Retinal pigment epithelial cell (primary cell): Measurements from ENCODE around the gene ESF1.

Experiments used
- DNase-seq: peaks from one replicate; pipeline ENCODE4 v3.0.0-alpha.2; 2010; ENCODE audit warnings: low read depth
- H3K4me3 ChIP-seq: 2 replicates; pipeline ENCODE4 v1.5.1; 2011; ENCODE audit warnings: mild to moderate bottlenecking, low read length, control low read depth, moderate library complexity
- TF ChIP-seq, protein P1 (sequence below): conservative IDR thresholded peaks from 2 replicates; pipeline ENCODE4 v1.5.1; 2011; ENCODE audit warnings: low read depth, low read length, control low read depth, inconsistent platforms

ESF1 gene

DNA sequence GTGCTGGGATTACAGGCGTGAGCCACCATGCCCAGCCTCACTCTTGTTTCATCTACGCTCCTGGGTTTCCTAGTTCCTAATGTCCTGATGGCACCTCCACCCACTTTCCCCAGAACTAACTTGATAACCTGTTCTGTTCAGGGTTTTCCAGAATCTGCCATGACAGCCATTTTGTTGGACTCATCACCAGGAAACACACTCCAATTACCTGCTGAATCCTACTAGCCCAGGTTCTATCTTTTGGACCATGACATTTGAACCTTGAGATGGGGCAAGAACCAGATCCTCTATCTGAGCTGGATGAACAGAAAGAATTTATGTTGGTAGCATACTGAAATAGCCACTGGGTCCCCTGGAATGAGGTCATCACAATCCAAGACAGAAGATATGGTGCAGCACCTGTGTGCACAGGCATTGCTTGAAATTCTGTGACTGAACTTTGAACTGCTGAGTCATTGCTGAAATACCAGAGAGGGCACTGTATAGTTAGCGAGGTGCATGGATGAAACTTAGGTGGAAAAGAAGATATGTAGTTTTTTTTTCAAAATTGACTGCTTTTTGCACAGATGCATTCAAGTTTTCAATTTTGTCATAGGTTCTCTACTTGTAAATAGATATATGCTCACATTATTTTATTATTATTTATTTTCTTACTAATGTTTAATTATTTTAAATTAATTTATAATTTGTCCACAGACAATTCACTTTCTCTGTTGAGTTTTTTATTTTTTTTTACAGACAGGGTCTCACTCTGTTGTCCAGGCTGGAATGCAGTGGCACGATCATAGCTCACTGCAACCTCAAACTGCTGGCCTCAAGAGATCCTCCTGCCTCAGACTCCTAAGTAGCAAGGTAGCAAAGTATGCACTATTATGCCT is 103.2 kb downstream of the ESF1 start:
- H3K4me3 ChIP-seq: no peak overlapping the region
- TF ChIP-seq, protein P1, sequence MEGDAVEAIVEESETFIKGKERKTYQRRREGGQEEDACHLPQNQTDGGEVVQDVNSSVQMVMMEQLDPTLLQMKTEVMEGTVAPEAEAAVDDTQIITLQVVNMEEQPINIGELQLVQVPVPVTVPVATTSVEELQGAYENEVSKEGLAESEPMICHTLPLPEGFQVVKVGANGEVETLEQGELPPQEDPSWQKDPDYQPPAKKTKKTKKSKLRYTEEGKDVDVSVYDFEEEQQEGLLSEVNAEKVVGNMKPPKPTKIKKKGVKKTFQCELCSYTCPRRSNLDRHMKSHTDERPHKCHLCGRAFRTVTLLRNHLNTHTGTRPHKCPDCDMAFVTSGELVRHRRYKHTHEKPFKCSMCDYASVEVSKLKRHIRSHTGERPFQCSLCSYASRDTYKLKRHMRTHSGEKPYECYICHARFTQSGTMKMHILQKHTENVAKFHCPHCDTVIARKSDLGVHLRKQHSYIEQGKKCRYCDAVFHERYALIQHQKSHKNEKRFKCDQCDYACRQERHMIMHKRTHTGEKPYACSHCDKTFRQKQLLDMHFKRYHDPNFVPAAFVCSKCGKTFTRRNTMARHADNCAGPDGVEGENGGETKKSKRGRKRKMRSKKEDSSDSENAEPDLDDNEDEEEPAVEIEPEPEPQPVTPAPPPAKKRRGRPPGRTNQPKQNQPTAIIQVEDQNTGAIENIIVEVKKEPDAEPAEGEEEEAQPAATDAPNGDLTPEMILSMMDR: no peak
- no peak for DNase-seq

DNA sequence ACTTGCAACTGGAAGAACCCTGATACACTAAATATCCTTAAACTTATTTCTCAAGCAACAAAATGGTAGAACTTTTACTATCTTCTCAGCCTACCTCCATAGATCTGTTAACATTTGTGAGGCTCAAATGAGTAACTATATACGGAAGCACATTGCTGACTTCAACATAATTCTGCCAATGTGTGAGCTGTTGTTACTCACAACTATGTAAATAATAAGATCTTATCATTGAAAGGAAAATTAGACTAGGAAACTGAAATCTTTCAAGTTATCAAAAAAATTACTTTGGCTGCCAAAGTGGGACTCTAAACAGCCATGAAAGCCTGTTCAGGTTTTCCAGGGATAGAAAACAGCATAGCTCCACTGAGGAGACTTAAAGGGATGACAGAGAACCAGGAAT is 105.8 kb downstream of the ESF1 start:
- TF ChIP-seq, protein P1: no peak
- H3K4me3 ChIP-seq: no peak overlapping the region
- DNase-seq: no peak

DNA sequence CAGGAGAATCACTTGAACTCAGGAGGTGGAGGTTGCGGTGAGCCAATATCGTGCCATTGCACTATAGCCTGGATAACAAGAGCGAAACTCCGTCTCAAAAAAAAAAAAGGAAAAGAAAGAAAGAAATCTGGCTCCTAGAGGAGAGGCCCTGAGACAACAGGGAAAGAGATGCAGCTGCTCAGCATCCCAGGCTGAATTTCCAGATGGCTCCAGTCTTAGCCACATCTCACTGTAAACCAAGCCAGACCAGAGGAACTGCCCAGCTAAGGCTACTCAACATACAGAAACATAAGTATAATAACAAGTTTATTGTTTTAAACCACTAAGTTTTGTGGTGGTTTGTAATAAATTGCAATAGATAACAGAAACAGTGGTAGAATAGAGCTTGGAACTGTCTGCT is 107.5 kb downstream of the ESF1 start:
- H3K4me3 ChIP-seq: no peak overlapping the region
- no peak for DNase-seq
- TF ChIP-seq, protein P1: no peak

DNA sequence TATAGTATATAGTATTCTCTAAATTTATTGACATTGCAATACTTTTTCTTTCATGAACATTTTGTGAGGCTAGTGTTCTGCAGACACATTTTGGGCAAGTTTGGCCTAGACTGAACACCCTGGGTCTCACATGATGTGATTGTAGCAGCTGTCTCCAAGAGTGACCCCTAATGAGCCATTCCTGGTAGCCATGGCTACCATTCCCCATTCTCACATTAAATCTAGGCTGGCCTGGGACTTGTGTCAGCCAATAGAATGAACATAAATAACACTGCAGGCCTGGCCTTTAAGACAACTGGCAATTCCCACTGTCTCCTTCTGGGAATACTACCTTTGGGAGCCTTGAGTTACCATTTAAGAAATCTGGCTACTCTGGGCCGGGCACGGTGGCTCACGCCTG is 108.0 kb downstream of the ESF1 start:
- DNase-seq: no peak
- no peak overlapping the region for H3K4me3 ChIP-seq
- TF ChIP-seq, protein P1: no peak

DNA sequence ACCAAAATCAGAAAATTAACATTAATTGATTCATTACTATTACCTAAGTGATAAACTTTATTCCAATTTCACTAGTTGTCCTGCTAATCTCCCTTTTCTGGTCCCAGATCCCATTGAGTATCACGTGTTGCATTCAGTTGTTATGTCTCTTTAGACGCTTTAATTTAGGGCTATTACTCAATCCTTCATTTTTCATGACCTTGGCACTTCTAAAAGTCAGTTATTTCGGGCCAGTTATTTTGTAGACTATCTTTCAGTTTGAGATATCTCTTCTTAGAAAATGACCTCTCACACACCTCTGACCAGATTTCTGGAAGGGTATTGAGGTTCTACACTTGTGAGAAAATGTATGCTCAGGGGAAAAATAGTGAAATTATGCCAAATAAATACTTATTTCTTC is 112.0 kb downstream of the ESF1 start:
- no peak for DNase-seq
- H3K4me3 ChIP-seq: no peak overlapping the region
- TF ChIP-seq, protein P1: no peak

DNA sequence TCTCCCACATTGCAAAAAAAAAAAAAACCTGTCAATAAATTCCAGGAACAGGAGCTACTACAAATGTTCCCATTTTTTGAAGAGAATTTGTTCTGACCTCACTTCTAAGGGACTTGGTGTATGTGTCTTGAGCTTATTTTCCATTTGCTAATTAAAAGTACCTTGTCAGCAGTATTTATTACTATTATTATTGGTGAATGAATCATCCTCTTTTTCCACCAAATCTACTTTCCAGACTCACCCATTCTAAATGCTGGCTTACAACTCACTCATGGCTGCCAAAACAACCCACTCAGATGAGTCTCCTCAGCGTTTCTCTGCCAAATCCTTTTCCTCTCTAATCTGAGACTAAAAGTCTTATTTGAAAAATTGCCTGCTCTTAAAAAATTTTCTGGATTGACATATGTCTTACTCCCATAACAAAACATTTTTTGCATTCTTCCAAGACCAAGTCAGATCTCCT is 112.8 kb downstream of the ESF1 start:
- no peak overlapping the region for H3K4me3 ChIP-seq
- TF ChIP-seq, protein P1: no peak
- DNase-seq: peak; percentile 41

DNA sequence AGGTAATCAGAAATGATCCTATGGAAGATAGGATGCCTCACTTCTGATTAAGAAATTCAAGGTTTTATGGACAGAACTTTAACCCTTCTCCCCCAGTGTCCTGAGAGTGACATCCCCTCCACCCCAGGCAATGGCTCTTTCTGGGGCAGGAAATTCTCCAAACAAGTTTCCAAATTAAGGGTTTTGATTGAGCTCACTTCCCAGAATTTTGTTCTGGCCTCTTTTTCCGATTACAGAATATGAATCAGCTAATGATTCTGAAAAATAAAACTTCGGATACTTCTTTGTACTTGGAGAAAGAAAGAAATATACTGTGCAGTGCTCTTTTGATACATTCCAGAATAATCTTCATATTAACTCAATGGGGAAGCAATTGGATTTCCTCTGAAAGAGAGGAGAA is 113.2 kb downstream of the ESF1 start:
- no peak for DNase-seq
- TF ChIP-seq, protein P1: no peak
- H3K4me3 ChIP-seq: no peak overlapping the region
